Measurements from ENCODE around the gene PGAP6. TPM values are rescaled to one million over a fixed set of nuclear protein-coding genes. Genes with fewer than 3 reads are reported as not detected.
"Not testable (repeated sequence)": the region's sequence is repeated elsewhere in the genome, so short reads cannot be mapped to it uniquely, and the experiment has no call there.

The PGAP6 gene
- total RNA-seq, 1 donor from 2014 or later, result 65.2 TPM

DNA sequence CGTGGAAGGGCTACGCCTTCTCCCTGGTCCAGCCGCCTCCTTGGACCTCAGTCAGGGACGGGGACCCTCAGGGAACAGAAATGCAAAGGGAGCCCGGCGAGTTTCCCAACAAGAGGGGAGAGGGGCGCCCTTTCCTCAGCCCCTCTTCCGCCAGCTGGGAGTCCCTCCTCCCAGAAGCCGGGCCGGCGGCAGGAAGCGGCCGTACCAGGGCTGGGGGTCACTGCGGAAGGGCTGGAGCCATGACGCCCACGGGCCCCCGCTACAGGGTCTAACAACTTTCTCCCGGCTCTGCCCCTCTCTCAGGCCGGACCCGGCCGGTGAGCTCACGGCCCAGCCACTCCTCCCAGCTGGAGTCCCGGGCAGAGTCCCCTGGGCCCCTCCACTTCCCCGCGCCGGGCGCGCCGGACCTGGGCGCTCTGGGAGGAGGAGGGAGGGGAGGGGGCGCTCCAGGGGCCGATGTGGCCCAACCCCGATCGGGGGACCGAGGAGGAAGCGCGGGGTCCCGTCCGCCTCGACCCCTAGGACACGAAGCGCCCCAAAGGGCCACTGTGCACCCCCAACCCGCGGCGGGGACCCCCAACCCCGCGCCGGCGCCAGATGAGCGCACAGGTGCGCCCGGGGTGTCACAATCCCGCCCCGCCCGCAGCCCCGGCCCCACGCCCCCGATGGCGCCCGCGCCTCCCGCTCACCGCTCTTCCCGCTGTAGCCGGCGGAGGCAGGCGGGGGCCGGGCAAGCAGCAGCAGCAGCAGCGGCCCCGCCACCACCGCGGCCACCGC, 578 bp downstream of the PGAP6 start:
- H3K9me3 ChIP-seq, result no peaks in the 10 kb centered on the region
- peak overlapping the region; percentile 66 for H3K27ac ChIP-seq
- ATAC-seq (peak; percentile 21), DNase-seq (peak; percentile 80)
- peaks cover 13% of the 10 kb centered on the region for H3K36me3 ChIP-seq
- peak overlapping the region; percentile 93 for H3K4me3 ChIP-seq
- peaks cover 29% of the 10 kb centered on the region for H3K4me1 ChIP-seq
- intact Hi-C loops (cut with DNase I), result no loop called here
- no peaks in the 10 kb centered on the region for H3K27me3 ChIP-seq
- TF ChIP-seq, protein P1, sequence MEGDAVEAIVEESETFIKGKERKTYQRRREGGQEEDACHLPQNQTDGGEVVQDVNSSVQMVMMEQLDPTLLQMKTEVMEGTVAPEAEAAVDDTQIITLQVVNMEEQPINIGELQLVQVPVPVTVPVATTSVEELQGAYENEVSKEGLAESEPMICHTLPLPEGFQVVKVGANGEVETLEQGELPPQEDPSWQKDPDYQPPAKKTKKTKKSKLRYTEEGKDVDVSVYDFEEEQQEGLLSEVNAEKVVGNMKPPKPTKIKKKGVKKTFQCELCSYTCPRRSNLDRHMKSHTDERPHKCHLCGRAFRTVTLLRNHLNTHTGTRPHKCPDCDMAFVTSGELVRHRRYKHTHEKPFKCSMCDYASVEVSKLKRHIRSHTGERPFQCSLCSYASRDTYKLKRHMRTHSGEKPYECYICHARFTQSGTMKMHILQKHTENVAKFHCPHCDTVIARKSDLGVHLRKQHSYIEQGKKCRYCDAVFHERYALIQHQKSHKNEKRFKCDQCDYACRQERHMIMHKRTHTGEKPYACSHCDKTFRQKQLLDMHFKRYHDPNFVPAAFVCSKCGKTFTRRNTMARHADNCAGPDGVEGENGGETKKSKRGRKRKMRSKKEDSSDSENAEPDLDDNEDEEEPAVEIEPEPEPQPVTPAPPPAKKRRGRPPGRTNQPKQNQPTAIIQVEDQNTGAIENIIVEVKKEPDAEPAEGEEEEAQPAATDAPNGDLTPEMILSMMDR (IDR thresholded peaks at IDR 0.05), result no peak

DNA sequence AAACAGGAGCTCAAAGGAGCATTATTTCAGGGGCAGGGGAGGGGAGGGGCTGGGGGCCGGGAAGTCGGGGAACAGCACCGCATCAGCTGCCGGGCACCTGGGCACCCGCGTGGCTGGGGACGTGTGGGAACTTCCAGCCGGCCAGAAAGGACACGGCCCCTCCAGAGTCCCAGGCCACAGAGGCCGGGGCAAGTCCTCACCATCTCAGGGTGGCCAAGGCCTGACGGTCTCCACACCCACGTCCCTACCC, 1.1 kb downstream of the PGAP6 start:
- DNase-seq, result no peak
- intact Hi-C loops (cut with DNase I), result no loop called here
- Histone ChIP-seq H3K4me3 (peak overlapping the region; percentile 93), H3K27ac (peak overlapping the region; percentile 66), H3K4me1 (peaks cover 29% of the 10 kb centered on the region), H3K27me3 (no peaks in the 10 kb centered on the region), H3K9me3 (no peaks in the 10 kb centered on the region), H3K36me3 (peaks cover 18% of the 10 kb centered on the region)
- ATAC-seq, result peak; percentile 6
- TF ChIP-seq, protein P1 (IDR thresholded peaks at IDR 0.05), result no peak

DNA sequence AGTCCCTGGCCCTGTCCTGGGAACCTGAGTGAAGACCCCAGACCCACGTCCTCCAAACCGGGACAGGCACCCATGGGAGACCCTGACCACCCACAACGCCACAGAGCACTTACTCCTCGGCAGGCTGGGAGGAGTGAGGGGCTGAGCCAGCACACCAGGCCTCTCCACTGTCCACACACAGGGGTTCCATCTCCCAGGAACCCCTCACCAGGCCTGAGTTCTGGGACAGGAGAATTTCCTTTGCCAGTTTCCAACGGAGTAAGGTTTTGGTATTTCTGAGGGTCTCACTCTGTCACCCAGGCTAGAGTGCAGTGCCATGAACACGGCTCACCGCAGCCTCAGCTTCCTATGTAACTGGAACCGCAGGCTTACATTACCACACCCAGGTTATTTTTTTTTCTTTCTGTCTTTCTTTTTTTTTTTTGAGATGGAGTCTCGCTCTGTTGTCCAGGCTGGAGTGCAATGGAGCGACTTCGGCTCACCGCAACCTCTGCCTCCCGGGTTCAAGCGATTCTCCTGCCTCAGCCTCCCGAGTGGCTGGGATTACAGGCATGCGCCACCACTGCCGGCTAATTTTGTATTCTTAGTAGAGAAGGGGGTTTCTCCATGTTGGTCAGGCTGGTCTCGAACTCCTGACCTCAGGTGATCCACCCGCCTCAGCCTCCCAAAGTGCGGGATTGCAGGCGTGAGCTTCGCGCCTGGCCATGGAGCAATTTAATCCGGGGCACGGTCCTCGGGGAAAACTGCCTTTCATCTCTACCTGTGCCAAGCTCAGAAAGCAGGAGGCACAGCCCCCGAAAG, 1.6 kb downstream of the PGAP6 start:
- DNase-seq, result no peak
- peaks cover 29% of the 10 kb centered on the region for H3K4me1 ChIP-seq
- H3K27ac ChIP-seq, result peak overlapping the region; percentile 58
- peaks cover 22% of the 10 kb centered on the region for H3K36me3 ChIP-seq
- intact Hi-C loops (cut with DNase I), result no loop called here
- ATAC-seq, result no peak
- TF ChIP-seq, protein P1 (IDR thresholded peaks at IDR 0.05), result no peak
- H3K27me3 ChIP-seq, result no peaks in the 10 kb centered on the region
- H3K9me3 ChIP-seq, result no peaks in the 10 kb centered on the region
- H3K4me3 ChIP-seq, result peak overlapping the region; percentile 93

- intact Hi-C loops (cut with DNase I), result no loop called here
- Histone ChIP-seq H3K9me3 (no peaks in the 10 kb centered on the region), H3K4me3 (no peak overlapping the region), H3K36me3 (peaks cover 30% of the 10 kb centered on the region), H3K4me1 (peaks cover 29% of the 10 kb centered on the region), H3K27ac (peak overlapping the region; percentile 58), H3K27me3 (no peaks in the 10 kb centered on the region)
- peak; percentile 93 for DNase-seq
- ATAC-seq, result peak; percentile 77
- TF ChIP-seq, protein P1 (IDR thresholded peaks at IDR 0.05), result no peak
These were observed 2.4 kb downstream of the PGAP6 start for GRCh38 chr16:379183-379960.

- no peak overlapping the region for H3K4me3 ChIP-seq
- TF ChIP-seq, protein P1 (IDR thresholded peaks at IDR 0.05), result no peak
- H3K36me3 ChIP-seq, result peaks cover 34% of the 10 kb centered on the region
- H3K27ac ChIP-seq, result peak overlapping the region; percentile 58
- H3K27me3 ChIP-seq, result no peaks in the 10 kb centered on the region
- peaks cover 29% of the 10 kb centered on the region for H3K4me1 ChIP-seq
- DNase-seq (no peak), ATAC-seq (no peak)
- intact Hi-C loops (cut with DNase I), result no loop called here
- no peaks in the 10 kb centered on the region for H3K9me3 ChIP-seq
These were observed 3.0 kb downstream of the PGAP6 start for GRCh38 chr16:378821-379182.

DNA sequence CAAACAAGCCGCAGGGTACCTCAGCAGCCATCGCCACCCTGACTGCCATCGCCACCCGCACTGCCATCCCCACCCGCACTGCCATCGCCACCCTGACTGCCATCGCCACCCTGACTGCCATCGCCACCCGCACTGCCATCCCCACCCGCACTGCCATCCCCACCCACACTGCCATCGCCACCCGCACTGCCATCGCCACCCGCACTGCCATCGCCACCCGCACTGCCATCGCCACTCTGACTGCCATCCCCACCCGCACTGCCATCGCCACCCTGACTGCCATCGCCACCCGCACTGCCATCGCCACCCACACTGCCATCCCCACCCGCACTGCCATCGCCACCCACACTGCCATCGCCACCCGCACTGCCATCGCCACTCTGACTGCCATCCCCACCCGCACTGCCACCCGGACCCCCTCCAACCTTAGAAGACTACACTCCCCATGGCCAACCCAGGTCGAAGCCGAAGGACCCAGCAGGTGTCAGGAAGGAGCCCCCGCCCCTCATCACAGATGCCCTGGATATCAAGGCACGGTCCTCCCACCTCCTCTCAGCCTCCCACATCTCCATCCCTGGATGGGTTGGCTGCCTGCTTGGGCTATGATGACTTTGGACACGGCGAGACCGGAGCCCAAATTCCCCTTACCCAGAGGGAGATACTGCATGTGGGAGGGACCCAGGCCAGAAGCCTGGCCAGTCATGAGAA, 3.5 kb downstream of the PGAP6 start:
- ATAC-seq; H3K9me3 ChIP-seq; H3K27ac ChIP-seq; H3K4me3 ChIP-seq; H3K27me3 ChIP-seq; DNase-seq; intact Hi-C loops (cut with DNase I): not testable (repeated sequence)
- peaks cover 25% of the 10 kb centered on the region for H3K4me1 ChIP-seq
- H3K36me3 ChIP-seq, result peaks cover 40% of the 10 kb centered on the region
